Central memory CD4-positive, alpha-beta T cell (primary cell): Measurements from ENCODE around the gene ANP32B.
"Not testable (repeated sequence)": the region's sequence is repeated elsewhere in the genome, so short reads cannot be mapped to it uniquely, and the experiment has no call there.

Source experiments
- DNase-seq: peaks from one replicate; pipeline ENCODE4 v3.0.0; 2022

The ANP32B gene

GRCh38 chr9:97994703-97995102 lies 11.6 kb downstream of the ANP32B start:
- no peak for DNase-seq

GRCh38 chr9:97996676-97997075 lies 13.5 kb downstream of the ANP32B start:
- DNase-seq: not testable (repeated sequence)

- DNase-seq: no peak
These were observed 14.5 kb downstream of the ANP32B start for GRCh38 chr9:97997330-97998276.

- no peak for DNase-seq
These were observed 19.7 kb downstream of the ANP32B start for GRCh38 chr9:98002808-98003207.

- no peak for DNase-seq
These were observed 23.1 kb downstream of the ANP32B start for GRCh38 chr9:98006127-98006796.

GRCh38 chr9:98007251-98007928 lies 24.2 kb downstream of the ANP32B start:
- DNase-seq: no peak

- DNase-seq: no peak
These were observed 25.6 kb downstream of the ANP32B start for GRCh38 chr9:98008764-98009163.

- DNase-seq: no peak
These were observed 26.3 kb downstream of the ANP32B start for GRCh38 chr9:98009437-98009836.

GRCh38 chr9:98009936-98010335 lies 26.8 kb downstream of the ANP32B start:
- no peak for DNase-seq

GRCh38 chr9:98010445-98010844 lies 27.3 kb downstream of the ANP32B start:
- DNase-seq: no peak

GRCh38 chr9:98011122-98011521 lies 28.0 kb downstream of the ANP32B start:
- DNase-seq: no peak

- no peak for DNase-seq
These were observed 33.1 kb downstream of the ANP32B start for GRCh38 chr9:98016137-98016680.

- DNase-seq: no peak
These were observed 34.2 kb downstream of the ANP32B start for GRCh38 chr9:98017306-98017705.

GRCh38 chr9:98018347-98018746 lies 35.2 kb downstream of the ANP32B start:
- DNase-seq: no peak

GRCh38 chr9:98019098-98019497 lies 36.0 kb downstream of the ANP32B start:
- DNase-seq: no peak

- not testable (repeated sequence) for DNase-seq
These were observed 36.7 kb downstream of the ANP32B start for GRCh38 chr9:98019869-98020268.

GRCh38 chr9:98020476-98021145 lies 37.5 kb downstream of the ANP32B start:
- DNase-seq: no peak

GRCh38 chr9:98021306-98022040 lies 38.3 kb downstream of the ANP32B start:
- no peak for DNase-seq

- no peak for DNase-seq
These were observed 39.3 kb downstream of the ANP32B start for GRCh38 chr9:98022447-98022846.

- no peak for DNase-seq
These were observed 41.6 kb downstream of the ANP32B start for GRCh38 chr9:98024702-98025101.

- no peak for DNase-seq
These were observed 48.0 kb downstream of the ANP32B start for GRCh38 chr9:98031169-98031568.

GRCh38 chr9:98031935-98032334 lies 48.8 kb downstream of the ANP32B start:
- no peak for DNase-seq
